Hippocampal formation (tissue), 2 donors: ENCODE measurements around the gene STAB2.

Experiments
- DNase-seq, 2 donors: peaks; one replicate each; lab custom pipeline; 2025; lab: John Stamatoyannopoulos, UW

Gene STAB2, protein sequence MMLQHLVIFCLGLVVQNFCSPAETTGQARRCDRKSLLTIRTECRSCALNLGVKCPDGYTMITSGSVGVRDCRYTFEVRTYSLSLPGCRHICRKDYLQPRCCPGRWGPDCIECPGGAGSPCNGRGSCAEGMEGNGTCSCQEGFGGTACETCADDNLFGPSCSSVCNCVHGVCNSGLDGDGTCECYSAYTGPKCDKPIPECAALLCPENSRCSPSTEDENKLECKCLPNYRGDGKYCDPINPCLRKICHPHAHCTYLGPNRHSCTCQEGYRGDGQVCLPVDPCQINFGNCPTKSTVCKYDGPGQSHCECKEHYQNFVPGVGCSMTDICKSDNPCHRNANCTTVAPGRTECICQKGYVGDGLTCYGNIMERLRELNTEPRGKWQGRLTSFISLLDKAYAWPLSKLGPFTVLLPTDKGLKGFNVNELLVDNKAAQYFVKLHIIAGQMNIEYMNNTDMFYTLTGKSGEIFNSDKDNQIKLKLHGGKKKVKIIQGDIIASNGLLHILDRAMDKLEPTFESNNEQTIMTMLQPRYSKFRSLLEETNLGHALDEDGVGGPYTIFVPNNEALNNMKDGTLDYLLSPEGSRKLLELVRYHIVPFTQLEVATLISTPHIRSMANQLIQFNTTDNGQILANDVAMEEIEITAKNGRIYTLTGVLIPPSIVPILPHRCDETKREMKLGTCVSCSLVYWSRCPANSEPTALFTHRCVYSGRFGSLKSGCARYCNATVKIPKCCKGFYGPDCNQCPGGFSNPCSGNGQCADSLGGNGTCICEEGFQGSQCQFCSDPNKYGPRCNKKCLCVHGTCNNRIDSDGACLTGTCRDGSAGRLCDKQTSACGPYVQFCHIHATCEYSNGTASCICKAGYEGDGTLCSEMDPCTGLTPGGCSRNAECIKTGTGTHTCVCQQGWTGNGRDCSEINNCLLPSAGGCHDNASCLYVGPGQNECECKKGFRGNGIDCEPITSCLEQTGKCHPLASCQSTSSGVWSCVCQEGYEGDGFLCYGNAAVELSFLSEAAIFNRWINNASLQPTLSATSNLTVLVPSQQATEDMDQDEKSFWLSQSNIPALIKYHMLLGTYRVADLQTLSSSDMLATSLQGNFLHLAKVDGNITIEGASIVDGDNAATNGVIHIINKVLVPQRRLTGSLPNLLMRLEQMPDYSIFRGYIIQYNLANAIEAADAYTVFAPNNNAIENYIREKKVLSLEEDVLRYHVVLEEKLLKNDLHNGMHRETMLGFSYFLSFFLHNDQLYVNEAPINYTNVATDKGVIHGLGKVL (N-terminal part only)

DNA sequence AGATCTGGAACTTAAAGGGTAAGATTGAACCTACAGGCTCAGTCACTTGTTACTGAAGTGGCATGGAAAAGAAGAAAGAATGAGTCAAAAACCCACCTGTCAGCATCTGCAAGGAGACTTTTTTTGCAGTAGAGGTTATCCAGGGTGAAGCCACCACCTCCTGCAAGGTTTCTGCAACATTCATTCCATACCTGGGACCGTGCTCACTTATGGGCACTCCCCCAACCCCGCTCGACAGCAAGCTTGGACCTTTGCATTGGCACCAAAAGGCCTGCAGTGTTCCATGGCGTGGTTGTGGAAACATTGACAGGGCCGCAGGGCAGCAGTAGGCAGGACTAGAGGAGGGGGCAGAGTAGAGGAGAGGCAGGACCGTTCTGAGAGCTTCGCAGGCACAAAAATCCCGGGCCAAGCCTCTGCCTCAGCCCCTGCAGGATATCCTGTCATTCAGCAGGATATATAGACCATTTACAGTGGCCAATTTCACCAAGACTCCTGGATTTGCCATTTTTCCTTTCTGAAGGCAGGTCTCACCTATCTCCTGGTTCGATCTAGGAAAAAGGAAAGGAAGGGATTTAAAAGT, at the start of gene STAB2:
TSS of gene STAB2 (plus strand) at position 483 of the 580 bp plus-strand sequence. CDS start 204 bp downstream, outside the sequence.
- DNase-seq = no peak

DNA sequence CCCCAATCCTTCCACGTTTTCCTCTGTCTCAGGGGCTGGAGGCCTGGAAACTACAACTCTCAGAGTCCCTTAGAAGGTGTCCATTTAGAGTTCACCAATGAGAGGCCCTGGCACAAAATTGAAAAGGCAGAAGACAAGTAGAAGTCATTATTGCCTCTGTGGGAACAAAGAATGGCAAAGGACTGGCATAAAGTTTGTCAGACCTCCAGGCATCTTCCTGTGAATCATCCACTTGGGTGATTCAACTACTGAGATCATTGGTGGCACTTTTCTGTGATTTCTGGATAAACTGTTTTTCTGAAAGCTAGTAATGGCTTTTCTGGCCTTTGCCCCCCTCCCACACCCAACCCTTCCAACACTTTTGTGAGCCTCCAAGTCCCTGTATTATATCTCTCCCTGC, 48.7 kb upstream of the STAB2 start:
- no peak for DNase-seq

DNA sequence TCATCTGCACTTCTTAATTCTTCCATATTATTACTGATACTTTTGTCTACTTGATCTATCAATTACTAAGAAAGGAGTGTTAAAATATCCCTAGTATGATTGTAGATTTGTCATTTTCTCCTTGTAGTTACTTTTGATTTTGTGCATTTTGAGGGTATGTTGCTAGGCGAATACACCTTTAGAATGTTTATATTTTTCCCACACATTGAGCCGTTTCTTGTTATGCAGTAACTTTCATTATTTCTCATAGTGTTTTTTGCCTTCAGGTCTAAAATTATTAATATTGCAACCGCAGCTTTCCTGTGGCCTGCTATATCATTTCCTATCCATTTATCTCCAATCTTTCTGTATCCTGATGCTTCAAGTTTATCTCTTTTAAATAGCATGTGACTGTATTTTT, 46.8 kb upstream of the STAB2 start:
- no peak for DNase-seq

DNA sequence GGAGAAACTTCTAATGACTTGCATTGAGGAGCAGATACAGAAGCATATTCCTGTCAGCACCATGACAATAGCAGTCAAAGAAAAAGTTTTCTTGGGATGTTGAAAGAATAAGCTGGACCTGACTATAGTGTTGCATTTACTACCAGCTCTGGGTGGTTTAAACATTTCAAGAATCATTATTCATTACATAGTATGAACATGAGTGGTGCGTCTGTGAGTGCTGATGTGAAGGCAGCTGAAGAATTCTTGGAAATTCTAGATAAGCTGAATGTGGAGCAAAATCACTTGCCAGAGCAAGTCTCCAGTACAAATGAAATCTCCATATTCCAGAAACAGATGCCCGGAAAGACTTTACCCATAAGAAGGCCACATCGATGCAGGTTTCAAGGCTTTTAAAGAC, 45.0 kb upstream of the STAB2 start:
- DNase-seq = no peak

DNA sequence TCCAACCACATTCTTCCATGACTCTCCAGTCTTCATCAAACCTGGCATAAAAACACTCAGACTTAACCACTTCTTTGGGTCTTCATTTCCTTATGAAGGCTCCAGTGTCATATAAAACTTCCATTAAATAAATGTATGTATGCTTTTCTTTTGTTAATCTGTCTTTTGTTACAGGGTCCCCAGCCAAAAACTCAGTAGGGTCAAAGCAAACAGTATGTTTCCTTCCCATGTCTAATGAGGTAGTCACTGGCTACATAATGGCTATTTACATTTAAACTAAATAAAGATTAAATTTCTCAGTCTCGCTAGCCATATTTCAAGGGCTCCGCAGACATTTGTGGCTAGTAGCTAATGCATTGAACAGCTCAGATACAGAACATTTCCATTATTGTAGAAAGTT, 40.1 kb upstream of the STAB2 start:
- DNase-seq = no peak

DNA sequence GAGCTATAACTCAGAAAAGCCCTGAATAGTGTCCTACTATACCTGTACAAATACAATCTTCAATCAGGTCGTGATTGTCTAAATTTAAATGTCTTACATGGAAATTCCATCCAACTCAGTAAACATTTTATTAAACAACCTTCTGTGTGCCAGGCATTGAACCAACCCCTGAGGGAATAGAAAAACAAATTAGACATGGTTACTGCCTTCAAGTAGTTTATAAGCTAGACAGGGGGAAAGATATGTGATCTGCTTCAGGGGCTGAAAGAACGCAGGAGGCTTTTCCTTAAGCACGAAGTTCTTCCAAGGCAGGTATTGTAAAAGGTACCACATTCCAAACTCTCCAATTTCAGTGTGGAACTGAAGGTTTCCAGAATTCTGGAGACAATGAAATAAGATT, 39.7 kb upstream of the STAB2 start:
- DNase-seq = no peak

DNA sequence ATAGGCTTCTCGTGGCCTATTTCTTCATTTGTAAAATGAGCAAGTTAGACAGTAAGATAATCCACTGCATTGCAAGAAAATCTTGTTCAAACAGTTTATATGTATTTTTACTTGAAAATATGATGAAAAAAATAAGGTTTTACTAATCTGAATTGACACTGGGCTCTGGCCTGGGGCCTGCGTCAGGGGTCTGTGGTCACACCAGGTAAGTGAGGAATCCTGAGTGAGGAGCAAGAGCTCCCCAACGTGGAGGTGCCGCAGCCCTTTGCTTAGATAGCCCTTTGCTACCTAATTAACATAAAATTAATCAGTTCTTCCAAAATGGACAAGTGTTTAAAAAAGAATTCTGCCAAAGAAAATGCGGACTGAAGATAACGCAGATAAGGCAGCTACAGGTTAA, 39.1 kb upstream of the STAB2 start:
- no peak for DNase-seq

DNA sequence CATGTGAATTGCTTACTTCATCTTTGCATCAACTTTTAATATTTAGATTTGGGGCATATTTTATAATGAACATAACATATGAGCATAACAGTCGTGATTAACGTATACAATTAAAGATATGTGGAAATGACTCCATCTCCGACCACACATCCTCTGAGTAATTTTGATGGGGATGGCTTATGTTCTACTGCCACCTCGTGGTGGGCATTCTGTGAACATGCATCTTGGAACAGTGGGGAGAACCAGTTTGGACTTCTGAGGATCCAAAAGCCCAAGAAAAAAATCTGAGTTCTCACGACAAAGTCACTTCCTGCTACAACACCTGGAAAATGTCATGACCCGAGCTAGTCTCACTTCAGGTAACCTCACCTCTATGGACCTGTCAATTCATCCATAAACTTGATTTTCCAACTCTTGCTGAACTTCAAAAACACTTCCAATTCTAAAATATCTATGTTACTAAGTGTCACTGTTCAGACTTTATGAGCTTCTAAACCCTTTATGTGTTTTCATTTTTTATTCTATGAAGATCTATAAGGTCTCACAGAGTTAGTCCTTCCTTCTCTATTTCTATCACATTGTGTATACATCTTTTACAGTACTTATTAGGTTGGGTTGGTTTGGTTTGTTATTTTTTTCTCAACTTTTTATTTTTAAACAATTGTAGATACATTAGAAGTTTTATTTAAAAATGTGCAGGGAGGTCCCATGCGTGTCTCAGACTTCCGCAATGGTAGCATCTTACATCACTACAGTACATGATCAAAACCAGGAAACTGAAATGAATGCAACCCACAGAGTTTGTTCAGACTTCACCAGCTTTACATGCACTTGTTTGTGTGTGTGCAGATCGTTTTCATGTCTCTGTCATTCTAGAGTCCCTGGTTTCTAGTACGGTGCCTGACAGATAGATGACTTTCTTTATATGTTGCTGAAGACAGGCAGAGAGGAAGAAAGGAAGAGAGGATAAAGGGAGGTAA, 38.2 kb upstream of the STAB2 start:
- DNase-seq = peak; percentile 49 to 56

DNA sequence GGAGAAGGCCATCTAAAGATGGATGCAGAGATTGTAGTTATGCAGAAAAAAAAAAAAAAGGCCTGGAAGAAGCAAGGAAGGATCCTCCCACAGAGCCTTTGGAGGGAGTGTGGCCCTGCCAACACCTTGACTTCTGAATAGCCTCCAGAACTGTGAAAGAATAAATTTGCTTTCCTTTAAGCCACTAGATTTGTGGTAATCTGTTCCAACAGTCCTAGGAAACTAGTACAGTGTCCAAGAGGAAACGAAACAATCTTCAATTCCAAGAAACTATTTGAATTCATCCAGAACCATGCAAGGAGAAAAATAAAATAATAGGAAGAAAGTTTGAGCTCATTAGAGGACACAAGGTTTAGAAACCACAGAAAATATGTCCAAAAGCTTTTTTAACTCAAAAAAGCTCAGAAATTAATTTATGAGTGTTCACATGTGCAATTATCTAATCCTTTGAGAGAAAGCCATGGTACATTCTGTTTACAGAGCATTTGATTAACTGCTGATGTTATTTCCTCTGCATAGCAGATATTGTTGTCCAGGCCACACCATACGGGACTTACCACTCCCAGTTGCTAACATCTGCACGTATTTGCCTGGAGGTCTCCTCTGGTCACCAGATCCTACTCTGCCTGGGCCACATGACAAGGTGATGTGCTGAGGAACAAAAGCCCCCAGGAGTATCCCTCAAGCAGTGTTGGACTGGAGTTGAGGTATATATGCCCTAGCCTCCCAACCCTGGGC, 30.0 kb upstream of the STAB2 start:
- DNase-seq = no peak

DNA sequence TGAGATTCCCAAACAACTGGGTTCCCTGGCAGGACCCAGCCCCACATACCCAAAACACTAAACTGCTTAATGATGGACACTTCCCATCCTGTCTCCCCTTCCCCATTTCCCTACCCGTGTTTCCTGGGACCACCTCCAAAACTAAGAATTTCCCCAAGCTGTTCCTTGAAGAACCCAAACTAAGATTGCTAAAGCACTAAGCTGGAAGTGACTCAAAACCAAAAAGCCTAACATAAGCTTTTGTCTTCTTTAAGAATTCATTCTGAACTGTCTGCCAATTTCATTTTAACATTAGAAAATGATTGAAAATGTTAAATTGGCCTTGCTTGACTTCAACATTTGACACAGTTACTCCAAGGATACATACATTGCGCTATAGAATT, 29.5 kb upstream of the STAB2 start:
- no peak for DNase-seq

DNA sequence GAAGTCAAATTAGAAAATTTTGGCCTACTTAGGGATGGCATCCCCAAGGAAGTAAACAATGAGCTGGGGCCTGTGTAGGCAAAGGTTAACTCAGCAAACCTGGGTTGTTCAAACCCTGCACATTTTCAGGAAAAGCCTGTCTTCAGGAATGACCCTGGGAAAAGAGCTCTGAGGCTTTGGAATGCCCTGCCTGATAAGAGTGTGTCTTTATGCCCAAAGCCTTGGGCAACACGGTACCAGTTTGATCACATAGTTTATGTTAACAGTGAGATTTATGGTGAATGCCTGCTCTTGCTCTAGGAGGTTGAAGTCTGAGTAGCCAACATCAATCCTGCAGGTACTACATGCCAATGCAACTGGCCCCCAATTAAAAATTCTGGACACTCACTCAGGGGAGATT, 28.2 kb upstream of the STAB2 start:
- no peak for DNase-seq

DNA sequence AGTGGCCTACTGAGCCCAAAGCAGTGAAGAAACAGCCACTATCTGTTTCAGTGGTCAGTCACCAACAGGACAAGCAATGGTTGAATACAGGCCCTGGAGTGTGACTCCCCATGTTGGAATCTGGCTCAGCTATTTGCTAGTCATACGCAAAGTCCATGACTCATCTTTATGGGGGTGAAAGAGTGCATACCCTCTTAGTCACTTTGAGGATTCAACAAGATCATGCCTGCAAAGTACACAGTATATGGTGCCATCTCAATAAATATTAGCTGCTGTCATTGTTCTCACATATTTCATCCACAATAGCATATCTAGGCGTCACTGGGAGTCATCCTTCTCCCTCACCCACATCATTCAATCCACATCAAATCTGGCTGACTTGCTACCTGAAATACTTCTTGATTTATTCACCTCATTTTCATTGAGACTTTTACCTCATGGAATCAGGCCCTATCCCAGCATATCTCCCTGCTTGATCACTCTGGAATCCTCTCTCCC, 26.4 kb upstream of the STAB2 start:
- no peak for DNase-seq

DNA sequence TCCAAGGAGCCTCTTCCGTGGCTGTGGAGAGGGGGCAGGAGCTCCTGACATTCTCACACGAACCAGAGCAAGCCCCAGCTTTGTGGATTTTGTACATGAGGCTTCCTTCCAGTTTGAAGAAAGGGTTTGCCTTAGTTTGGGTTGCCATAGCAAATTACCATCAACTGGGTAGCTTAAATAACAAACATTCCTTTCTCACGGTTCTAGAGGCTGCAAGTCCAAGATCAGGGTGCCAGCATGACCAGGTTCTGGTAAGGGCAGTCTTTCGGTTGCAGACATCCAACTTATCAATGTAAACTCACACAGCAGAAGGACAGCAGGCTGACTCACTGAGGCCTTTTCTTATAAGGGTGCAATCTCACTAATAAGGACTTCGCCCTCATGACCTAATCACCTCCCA, 25.9 kb upstream of the STAB2 start:
- no peak for DNase-seq

DNA sequence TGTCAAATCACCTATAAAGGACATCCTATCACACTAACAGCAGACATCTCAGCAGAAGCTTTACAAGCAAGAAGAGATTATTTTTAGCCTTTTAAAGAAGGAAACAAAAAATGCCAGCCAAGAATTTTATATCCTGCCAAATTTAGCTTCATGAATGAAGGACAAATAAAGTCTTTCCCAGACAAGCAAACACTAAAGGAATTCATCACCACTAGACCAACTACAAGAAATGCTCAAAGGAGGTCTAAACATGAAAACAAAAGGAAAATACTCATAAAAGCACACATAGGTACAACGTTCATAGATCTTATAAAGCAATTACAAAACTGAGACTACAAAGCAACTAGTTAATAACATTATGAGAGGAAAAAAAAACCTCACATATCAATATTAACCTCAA, 20.7 kb upstream of the STAB2 start:
- no peak for DNase-seq

DNA sequence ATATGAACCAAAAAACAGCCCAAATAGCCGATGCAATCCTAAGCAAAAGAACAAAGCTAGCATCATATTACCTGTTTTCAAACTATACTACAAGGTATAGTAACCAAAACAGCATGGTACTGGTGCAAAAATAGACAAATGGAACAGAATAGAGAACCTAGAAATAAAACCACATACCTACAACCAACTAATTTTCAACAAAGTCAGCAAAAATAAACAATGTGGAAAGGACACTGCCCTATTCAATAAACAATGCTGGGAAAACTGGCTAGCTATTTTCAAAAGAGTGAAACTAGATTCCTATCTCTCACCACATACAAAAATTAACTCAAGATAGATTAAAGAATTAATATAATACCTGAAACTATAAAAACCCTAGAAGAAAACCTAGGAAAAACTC, 17.8 kb upstream of the STAB2 start:
- no peak for DNase-seq

DNA sequence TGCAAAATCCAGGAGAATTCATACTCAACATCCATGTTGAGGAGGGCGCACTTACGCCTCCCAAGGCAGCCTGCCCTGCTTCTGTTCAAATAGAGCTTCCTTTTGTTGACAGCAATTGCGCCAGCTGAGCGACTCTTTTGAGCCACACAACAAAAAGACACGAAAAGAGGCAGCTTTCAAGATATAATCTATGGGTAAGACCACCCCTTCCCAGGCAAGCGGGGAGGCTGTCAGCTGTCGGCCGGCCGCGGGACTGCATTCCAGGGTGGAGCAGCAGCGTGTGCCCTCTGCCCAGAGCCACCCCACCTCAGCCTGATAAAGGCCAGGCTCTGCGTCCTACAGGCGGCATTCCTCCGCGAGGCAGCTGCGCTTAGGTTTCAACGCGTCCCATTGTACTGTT, 15.8 kb upstream of the STAB2 start:
- peak; percentile 2 to 5 for DNase-seq

DNA sequence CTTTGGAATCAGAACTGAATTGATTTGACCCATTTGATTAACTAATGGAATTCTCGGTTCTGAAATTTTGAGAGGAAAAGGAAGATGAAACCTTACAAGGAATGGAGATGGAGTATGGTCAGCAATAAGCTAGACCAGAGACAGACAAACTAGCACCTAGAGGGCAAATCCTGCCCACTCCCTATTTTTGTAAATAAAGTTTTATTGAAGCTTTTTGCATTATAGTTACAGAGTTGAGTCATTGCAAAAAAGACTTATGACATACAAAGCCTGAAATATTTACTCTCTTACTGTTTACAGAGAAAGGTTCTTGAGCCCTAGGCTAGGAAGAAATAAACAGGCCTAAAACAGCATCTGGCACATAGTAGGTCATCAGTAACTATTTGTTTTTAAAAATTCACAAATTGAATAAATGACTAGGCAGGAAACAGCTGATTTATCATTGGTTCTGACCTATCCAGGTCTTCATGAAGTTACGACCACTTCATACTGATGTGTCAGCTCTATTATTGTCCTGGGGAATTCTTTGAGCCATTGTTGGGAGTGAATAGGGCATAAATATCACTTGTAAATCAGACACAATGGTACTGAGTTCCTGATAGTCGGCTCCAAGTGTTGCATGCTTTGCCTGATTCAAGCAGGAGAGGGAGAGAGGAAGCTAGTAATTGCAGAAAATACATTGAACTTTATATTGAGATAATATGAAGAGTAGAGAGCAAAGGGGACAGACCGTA, 14.6 kb upstream of the STAB2 start:
- DNase-seq = no peak

DNA sequence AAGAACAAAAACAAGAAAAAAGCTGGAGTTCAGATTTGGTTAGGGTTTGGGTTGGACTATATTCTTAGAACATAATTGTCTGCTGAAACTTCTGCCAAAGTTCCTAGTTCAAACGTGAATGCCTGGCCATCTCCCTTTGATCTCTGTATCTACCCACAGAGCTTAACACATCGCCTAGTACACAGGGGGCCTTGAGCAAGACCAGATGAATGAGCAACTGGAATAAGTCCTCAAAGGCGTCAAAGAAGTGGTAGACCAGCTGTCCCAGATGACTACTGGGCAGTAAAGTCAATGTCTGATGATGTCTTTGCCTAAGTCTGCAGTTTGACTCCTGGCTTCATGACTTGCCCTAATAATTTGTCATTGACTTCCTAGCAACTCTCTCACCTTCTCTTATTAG, 13.9 kb upstream of the STAB2 start:
- no peak for DNase-seq

DNA sequence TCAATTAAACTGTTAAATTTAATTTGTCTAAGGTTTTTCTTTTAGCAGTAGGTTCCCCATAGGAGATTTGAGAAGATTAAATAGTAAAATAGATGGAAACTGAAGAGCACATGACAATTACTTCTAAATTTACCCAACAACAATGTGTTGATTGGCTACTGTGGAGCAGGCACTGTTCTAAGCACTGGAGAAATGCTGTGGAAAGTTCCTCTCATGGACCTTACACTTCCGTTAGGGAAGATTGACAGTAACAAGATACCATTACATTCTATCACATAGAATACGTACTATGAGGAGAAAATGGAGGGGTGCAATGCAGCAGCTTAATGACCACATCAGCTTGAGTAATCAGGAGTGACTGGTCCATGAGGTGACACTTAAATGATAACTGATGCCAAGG, 8.1 kb upstream of the STAB2 start:
- no peak for DNase-seq
